Neural crest cell (in vitro differentiated cells): Measurements from ENCODE around the gene NTM. TPM values are rescaled to one million over a fixed set of nuclear protein-coding genes. Genes with fewer than 3 reads are reported as not detected.

Experiments
- DNase-seq: peaks from one replicate; pipeline ENCODE4 v3.0.0; 2021; ENCODE audit warnings: low read depth, mixed read lengths, low spot score
- H3K27ac Mint-ChIP-seq: one replicate; pipeline ENCODE4 v1.8.0; 2021; ENCODE audit warnings: mild to moderate bottlenecking, mixed read lengths; ENCODE audit not compliant: unreplicated experiment
- H3K27me3 Mint-ChIP-seq: 2 replicates; pipeline ENCODE4 v1.8.0; 2021; ENCODE audit warnings: low read depth, mild to moderate bottlenecking, mixed read lengths
- H3K36me3 Mint-ChIP-seq: 2 replicates; pipeline ENCODE4 v1.8.0; 2021; ENCODE audit warnings: low read depth, mild to moderate bottlenecking, mixed read lengths
- H3K4me1 Mint-ChIP-seq: 2 replicates; pipeline ENCODE4 v1.8.0; 2021; ENCODE audit warnings: mixed read lengths
- H3K4me3 Mint-ChIP-seq: one replicate; pipeline ENCODE4 v1.8.0; 2021; ENCODE audit warnings: mild to moderate bottlenecking, mixed read lengths
- H3K9me3 Mint-ChIP-seq: 2 replicates; pipeline ENCODE4 v1.8.0; 2021; ENCODE audit warnings: mixed read lengths
- total RNA-seq: library from RNA; stranded (reverse); gene quantifications from 2 replicates; pipeline ENCODE4 v1.2.1, GENCODE V29; 2021
- TF ChIP-seq, protein P1 (sequence below): fragments of 200-600 bp; sonication (generic); conservative IDR thresholded peaks from 2 replicates; pipeline ENCODE4 v1.5.0; 2021; ENCODE audit warnings: antibody characterized with exemption, mild to moderate bottlenecking

NTM gene
- total RNA-seq, 1 donor from 2014 or later, result 11.3 TPM

DNA sequence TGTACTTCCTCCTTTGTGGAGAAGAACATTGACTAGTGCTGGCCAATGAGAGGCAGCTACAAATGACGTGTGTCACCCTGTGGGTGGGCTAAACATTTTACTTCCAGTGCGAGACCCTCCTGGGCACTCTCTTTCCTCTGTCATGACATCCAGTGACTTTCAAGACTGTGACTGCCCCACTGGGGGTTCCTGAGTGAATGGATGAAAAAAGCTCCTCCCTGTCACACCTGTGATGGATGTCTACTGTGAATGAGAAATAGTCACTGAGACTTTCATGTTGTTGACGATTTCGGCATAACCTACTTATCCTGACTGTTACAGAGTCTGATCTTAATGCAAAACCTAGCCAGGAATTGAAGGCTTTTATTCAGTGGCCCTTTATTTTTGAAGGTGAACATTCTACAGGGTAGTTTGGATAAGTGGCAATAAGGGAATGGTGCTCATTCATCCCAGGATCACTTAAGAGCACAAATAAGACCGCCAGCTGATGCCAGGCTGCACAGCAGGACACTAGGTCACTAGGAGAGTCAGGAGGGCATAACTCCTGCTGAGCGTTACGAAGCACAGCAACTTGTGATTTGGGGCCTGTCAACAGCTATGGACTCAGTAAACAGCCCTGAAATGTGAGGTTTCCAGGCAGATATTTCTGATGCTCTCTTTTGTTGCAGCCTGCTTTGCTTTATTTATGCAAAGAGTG lies 636.6 kb downstream of the NTM start:
- Mint-ChIP-seq H3K4me1 (peaks cover 20% of the 10 kb centered on the region), H3K27ac (no peak overlapping the region), H3K27me3 (peaks cover 3% of the 10 kb centered on the region), H3K4me3 (no peak overlapping the region), H3K9me3 (no peaks in the 10 kb centered on the region), H3K36me3 (no peaks in the 10 kb centered on the region)
- TF ChIP-seq, protein P1, sequence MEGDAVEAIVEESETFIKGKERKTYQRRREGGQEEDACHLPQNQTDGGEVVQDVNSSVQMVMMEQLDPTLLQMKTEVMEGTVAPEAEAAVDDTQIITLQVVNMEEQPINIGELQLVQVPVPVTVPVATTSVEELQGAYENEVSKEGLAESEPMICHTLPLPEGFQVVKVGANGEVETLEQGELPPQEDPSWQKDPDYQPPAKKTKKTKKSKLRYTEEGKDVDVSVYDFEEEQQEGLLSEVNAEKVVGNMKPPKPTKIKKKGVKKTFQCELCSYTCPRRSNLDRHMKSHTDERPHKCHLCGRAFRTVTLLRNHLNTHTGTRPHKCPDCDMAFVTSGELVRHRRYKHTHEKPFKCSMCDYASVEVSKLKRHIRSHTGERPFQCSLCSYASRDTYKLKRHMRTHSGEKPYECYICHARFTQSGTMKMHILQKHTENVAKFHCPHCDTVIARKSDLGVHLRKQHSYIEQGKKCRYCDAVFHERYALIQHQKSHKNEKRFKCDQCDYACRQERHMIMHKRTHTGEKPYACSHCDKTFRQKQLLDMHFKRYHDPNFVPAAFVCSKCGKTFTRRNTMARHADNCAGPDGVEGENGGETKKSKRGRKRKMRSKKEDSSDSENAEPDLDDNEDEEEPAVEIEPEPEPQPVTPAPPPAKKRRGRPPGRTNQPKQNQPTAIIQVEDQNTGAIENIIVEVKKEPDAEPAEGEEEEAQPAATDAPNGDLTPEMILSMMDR, result no peak
- no peak for DNase-seq

DNA sequence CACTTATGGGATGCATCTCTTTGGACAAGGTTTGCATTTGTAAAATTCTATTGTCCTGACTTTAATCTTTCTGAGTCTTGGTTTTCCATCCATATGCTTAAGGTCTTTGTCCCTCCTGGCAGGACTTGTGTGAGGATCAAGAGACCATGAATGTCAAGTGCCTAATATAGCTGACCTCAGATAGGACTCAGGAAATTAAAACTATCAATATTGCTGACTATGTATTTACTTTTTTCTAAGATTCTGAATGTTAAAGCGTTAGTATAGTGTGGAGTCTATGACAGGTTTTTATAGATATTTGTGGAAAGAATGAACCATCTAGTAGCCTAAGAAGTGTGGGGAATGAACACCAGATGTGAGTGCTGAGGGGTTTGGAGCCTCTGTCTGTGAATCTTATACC lies 637.8 kb downstream of the NTM start:
- Mint-ChIP-seq H3K27me3 (peaks cover 3% of the 10 kb centered on the region), H3K4me3 (no peak overlapping the region), H3K9me3 (no peaks in the 10 kb centered on the region), H3K36me3 (no peaks in the 10 kb centered on the region), H3K27ac (no peak overlapping the region), H3K4me1 (peaks cover 20% of the 10 kb centered on the region)
- TF ChIP-seq, protein P1, result no peak
- DNase-seq, result no peak

DNA sequence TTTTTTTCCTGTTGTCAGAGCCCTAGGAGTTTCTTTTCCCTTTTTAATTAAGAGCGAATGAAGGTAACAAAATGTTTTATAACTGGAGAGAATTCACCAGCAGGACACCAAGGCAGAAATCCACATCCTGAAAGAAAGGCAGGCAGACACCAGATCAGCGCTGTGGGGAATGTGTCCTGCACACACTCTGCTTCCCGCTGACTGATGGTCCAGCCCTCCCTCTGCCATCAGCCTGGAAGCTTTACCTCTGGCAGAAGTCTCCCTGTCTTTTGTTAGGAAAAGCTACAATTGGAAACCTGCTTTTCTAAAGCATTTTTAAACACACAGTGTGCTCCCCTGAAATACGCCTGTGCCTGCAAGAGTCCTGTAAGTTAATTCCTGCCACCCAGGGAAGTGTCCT lies 638.5 kb downstream of the NTM start:
- no peak overlapping the region for H3K4me3 Mint-ChIP-seq
- no peak overlapping the region for H3K27ac Mint-ChIP-seq
- no peak for DNase-seq
- peaks cover 20% of the 10 kb centered on the region for H3K4me1 Mint-ChIP-seq
- TF ChIP-seq, protein P1, result no peak
- peaks cover 5% of the 10 kb centered on the region for H3K27me3 Mint-ChIP-seq
- no peaks in the 10 kb centered on the region for H3K36me3 Mint-ChIP-seq
- no peaks in the 10 kb centered on the region for H3K9me3 Mint-ChIP-seq

DNA sequence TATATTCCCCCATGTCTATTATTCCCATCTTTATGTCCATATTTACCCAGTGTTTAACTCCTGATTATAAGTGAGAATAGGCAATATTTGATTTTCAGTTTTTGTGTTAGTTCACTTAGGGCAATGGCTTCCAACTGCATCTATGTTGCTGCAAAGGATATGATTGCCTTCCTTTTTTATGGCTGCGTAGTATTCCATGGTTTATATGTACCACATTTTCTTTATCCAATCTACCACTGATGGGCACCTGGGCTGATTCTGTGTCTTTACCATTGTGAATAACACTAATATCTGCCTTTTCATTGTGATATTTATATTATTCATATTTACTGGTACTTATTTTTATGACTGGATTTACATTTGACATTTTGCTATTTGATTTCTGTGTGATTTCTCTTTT lies 649.6 kb downstream of the NTM start:
- no peak overlapping the region for H3K27ac Mint-ChIP-seq
- H3K4me1 Mint-ChIP-seq, result peaks cover 5% of the 10 kb centered on the region
- H3K4me3 Mint-ChIP-seq, result no peak overlapping the region
- no peak for DNase-seq
- H3K9me3 Mint-ChIP-seq, result peaks cover 2% of the 10 kb centered on the region
- no peaks in the 10 kb centered on the region for H3K27me3 Mint-ChIP-seq
- no peaks in the 10 kb centered on the region for H3K36me3 Mint-ChIP-seq
- TF ChIP-seq, protein P1, result no peak

DNA sequence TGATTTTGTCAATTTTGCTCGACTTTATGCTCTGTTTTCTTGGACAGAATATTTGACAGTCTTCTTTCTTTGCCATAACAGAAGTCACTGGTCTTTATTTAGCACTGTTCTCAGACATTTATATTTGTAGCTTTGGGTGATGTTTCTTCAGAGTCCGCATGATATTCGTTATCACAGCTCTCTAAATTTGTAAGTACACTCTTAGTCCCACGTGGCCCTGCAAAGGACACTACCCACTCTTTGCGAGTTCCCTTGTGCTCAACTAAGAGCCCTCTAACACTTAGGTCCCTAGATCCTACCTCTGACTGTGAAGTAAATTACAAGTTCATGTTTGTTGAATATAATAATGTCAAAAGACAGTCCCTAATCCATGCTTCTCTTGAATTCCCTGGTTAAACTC lies 651.9 kb downstream of the NTM start:
- peaks cover 2% of the 10 kb centered on the region for H3K9me3 Mint-ChIP-seq
- no peak overlapping the region for H3K27ac Mint-ChIP-seq
- peaks cover 14% of the 10 kb centered on the region for H3K4me1 Mint-ChIP-seq
- TF ChIP-seq, protein P1, result no peak
- no peak overlapping the region for H3K4me3 Mint-ChIP-seq
- no peak for DNase-seq
- no peaks in the 10 kb centered on the region for H3K27me3 Mint-ChIP-seq
- H3K36me3 Mint-ChIP-seq, result no peaks in the 10 kb centered on the region
